HEK293 (cell line): ENCODE data around the gene SUMO1.

Source experiments
- MYNN ChIP-seq: fragments of 450-650 bp; formaldehyde crosslinking; IDR thresholded peaks from 2 replicates; pipeline ENCODE4 v1.5.1; 2016; ENCODE audit warnings: missing biosample characterization, missing genetic modification characterization, borderline replicate concordance
- REST ChIP-seq: fragments of 450-650 bp; formaldehyde crosslinking; IDR thresholded peaks from 2 replicates; pipeline ENCODE4 v1.5.1; 2016; ENCODE audit warnings: missing biosample characterization, missing genetic modification characterization
- ZNF223 ChIP-seq: fragments of 450-650 bp; formaldehyde crosslinking; IDR thresholded peaks from 2 replicates; pipeline ENCODE4 v1.5.1; 2016; ENCODE audit warnings: missing biosample characterization, missing genetic modification characterization

GRCh38 chr2:202187570-202187969, 50.8 kb downstream of the SUMO1 start:
- TF ChIP-seq ZNF223 (tag by site-specific recombination) (no peak), REST (tag by site-specific recombination) (no peak), MYNN (tag by site-specific recombination) (no peak)
